ENCODE data around the gene UNC5C. TPM values are rescaled to one million over a fixed set of nuclear protein-coding genes. Genes with fewer than 3 reads are reported as not detected.

UNC5C gene
- total and polyA plus RNA-seq, 2 of the 4 experiments (the other 2 are of a cell fraction), result under 0.01 TPM

GRCh38 chr4:95439896-95440295 is 108.9 kb downstream of the UNC5C start:
- H3K9ac ChIP-seq (ENCODE audit: low read depth, low read length), result no peak overlapping the region
- ChIA-PET CTCF (no interaction called here), POLR2A (ENCODE audit: unreplicated experiment) (no interaction called here)
- no peak overlapping the region for H4K8ac ChIP-seq (ENCODE audit: low read depth in 2 of 2, low read length in 2 of 2)
- in situ Hi-C loops (cut with MboI; ENCODE audit: low sequenced_read_pairs) (no loop called here), intact Hi-C loops (cut with micrococcal nuclease) (no loop called here), dilution Hi-C loops (cut with HindIII; ENCODE audit: low sequenced_read_pairs, unreplicated experiment) (no loop called here)
- no peak overlapping the region for H2BK15ac ChIP-seq (ENCODE audit: low read depth, low read length)
- no TSS peak for BruUV-seq (replicated peaks)
- H2BK20ac ChIP-seq (ENCODE audit: low read depth, low read length), result no peak overlapping the region
- no peaks in the 10 kb centered on the region for H3K4me1 ChIP-seq (ENCODE audit: control insufficient read depth, insufficient read depth, low read length)
- no peak overlapping the region for H4K91ac ChIP-seq (ENCODE audit: insufficient read depth, low read depth, low read length)
- no peak overlapping the region for H2AFZ ChIP-seq (replicated peaks; ENCODE audit: low read length, poor library complexity)
- no peaks in the 10 kb centered on the region for H3K9me3 ChIP-seq (ENCODE audit: control insufficient read depth, insufficient read depth, low read length)
- no peak overlapping the region for H3K4me3 ChIP-seq (ENCODE audit: insufficient read depth, low read depth, low read length)
- no peak overlapping the region for H3K4me2 ChIP-seq (ENCODE audit: low read depth, low read length)
- no peak overlapping the region for H3K18ac ChIP-seq (ENCODE audit: low read depth, low read length)
- no peak overlapping the region for H2AK5ac ChIP-seq (ENCODE audit: low read depth, low read length)
- WGBS, 2 experiments (ENCODE audit: extremely low coverage in 2 of 2, insufficient read length in 1 of 2), result 32% methylated on average over 3 of the region's 4 CpGs; no CpG with 5 or more reads in 1 of the 2 experiments
- no peaks in the 10 kb centered on the region for H3K27me3 ChIP-seq (ENCODE audit: control insufficient read depth, insufficient read depth, low read length)
- H3K36me3 ChIP-seq (ENCODE audit: control insufficient read depth, insufficient read depth, low read length), result no peaks in the 10 kb centered on the region
- DNase-seq, result no peak
- H3K9me1 ChIP-seq (ENCODE audit: insufficient read depth, low read length), result no peaks in the 10 kb centered on the region
- H3K56ac ChIP-seq (ENCODE audit: extremely low read depth, insufficient read depth, low read length), result no peak overlapping the region
- H2AK9ac ChIP-seq (replicated peaks; ENCODE audit: low read depth, low read length, poor library complexity), result no peak overlapping the region
- no peak overlapping the region for H3K23ac ChIP-seq (ENCODE audit: low read depth, low read length)
- H3K27ac ChIP-seq (ENCODE audit: insufficient read depth, low read length), result no peak overlapping the region
- H3K4ac ChIP-seq (ENCODE audit: low read depth, low read length), result no peak overlapping the region
- no peaks in the 10 kb centered on the region for H3K79me1 ChIP-seq (ENCODE audit: low read depth in 1 of 2, low read length in 2 of 2)
- no peak overlapping the region for H2BK5ac ChIP-seq (ENCODE audit: low read depth, low read length, poor library complexity, severe bottlenecking)
- TF ChIP-seq MXI1 (IDR thresholded peaks at IDR 0.05; ENCODE audit: borderline replicate concordance, low read depth, low read length) (no peak), FOS (IDR thresholded peaks at IDR 0.05; ENCODE audit: low read depth, low read length) (no peak), CTCF (conservative IDR thresholded peaks at IDR 0.05; ENCODE audit: low read depth, low read length) (no peak), ELK1 (IDR thresholded peaks at IDR 0.05; ENCODE audit: borderline replicate concordance, low read depth, low read length) (no peak), USF2 (IDR thresholded peaks at IDR 0.05; ENCODE audit: low read depth, low read length) (no peak), RFX5 (IDR thresholded peaks at IDR 0.05; ENCODE audit: low read depth, low read length) (no peak), SMC3 (IDR thresholded peaks at IDR 0.05; ENCODE audit: low read depth, low read length) (no peak), CHD1 (IDR thresholded peaks at IDR 0.05; ENCODE audit: low read depth, low read length) (no peak), POLR2A (IDR thresholded peaks at IDR 0.05; ENCODE audit: low read depth, low read length) (no peak), MAZ (IDR thresholded peaks at IDR 0.05; ENCODE audit: borderline replicate concordance, low read depth, low read length) (no peak), RAD21 (IDR thresholded peaks at IDR 0.05; ENCODE audit: low read length) (no peak), MAFK (IDR thresholded peaks at IDR 0.05; ENCODE audit: low read depth, low read length) (no peak), RCOR1 (IDR thresholded peaks at IDR 0.05; ENCODE audit: insufficient replicate concordance, low read length) (no peak), NFE2L2 (IDR thresholded peaks at IDR 0.05; ENCODE audit: low read depth, low read length) (no peak), CEBPB (IDR thresholded peaks at IDR 0.05; ENCODE audit: low read depth, low read length) (no peak), BHLHE40 (IDR thresholded peaks at IDR 0.05; ENCODE audit: low read depth, low read length) (no peak)
- no peak overlapping the region for H3K14ac ChIP-seq (replicated peaks; ENCODE audit: low read depth, low read length)
- H4K20me1 ChIP-seq (ENCODE audit: insufficient read depth, low read length), result no peaks in the 10 kb centered on the region
- no peak overlapping the region for H2BK120ac ChIP-seq (ENCODE audit: low read depth, low read length)
- ATAC-seq (ENCODE audit: low read depth), result no peak
- H4K5ac ChIP-seq (ENCODE audit: low read depth, low read length), result no peak overlapping the region
